HG02623 (cell line): Measurements from ENCODE around the gene HRH2.

ENCODE experiments used
- ATAC-seq: cut with Tn5 transposase; IDR thresholded peaks from one replicate; pipeline ENCODE4 v1.9.1; 2021; ENCODE audit warnings: moderate library complexity; ENCODE audit not compliant: unreplicated experiment

The HRH2 gene

DNA sequence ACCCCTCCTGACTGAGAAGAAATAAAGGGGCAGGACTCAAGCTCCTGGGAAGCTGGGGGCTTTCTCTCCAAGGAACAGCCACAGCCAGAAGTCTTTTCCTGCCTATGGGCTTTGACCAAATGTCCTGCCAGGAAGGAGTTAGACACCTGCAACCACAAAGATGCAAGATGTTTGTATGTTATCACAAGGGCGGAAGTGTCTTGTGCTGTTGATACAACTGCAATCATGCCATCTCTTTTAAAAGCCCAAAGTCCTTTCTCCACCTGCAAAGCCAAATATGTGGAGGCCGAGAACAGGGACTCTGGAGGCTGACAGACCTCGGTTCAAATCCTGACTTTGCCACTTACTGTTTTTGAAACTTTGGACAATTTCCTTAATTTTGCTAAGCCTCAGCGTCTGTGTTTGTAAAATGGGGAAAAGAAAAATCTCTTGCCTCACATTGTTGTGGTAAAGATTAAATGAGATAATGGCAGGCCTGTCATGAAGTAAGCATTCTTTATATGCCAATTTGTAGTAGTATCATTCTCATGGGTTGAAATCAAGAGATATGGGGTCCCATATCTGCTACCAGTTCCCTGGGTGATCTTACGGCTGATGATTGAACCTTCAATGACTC lies 17.0 kb downstream of the HRH2 start:
- ATAC-seq, result no peak

DNA sequence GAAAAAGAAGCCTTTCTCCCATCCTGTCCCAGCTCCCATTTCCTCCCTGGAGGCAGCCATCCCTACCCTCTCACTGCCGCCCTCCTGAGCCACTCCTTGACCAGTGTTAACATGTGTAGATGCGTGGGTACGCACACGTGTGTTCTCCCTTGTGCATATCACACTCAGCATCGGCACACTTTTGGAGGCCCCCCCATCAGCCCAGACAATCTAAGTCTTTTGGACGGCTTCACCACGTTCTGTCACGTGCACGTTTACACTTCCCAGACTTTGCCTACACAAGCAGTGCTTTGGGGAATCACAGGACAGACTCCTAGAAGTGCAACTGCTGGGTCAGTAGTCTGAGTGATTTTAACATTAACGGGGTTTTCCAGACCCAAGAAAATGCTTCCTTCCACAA lies 18.0 kb downstream of the HRH2 start:
- no peak for ATAC-seq

DNA sequence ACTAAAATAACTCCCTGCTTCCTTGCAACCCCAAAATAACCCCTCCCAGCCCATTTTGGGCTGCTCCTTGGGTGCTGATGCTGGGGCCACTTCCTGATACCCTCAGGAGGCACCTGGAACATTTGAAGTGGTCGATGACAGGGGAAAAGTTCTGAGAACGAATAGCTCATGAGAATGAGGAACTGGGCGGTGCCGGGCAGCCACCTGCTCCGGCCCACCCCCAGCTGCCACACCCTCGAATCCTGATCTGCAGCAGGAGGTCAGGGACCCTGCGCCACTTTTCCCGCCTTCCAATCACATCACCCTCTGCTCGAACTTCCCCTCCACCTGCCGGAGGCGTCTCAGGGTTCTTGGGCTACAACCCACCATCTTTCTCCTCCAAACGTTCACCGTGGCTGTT lies 19.7 kb downstream of the HRH2 start:
- ATAC-seq, result no peak

DNA sequence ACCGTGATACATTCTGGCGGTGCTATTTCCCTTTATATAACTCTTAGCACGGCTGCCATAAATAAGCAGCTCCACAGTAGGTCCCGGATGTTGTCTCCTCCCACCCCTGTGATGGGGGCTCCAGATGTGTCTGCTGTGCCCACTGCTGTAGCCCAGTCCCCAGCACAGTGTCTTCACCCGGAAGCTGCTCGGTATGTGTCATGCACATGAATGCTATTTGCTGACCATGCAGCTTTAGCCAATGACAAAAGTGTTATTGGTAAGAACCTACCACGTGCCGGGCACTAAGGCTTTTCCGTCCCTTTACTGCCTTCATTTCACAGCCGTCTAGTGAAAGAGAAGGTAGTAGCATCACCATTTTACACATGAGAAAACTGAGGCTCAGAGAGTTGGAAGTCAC lies 20.2 kb downstream of the HRH2 start:
- ATAC-seq, result no peak

DNA sequence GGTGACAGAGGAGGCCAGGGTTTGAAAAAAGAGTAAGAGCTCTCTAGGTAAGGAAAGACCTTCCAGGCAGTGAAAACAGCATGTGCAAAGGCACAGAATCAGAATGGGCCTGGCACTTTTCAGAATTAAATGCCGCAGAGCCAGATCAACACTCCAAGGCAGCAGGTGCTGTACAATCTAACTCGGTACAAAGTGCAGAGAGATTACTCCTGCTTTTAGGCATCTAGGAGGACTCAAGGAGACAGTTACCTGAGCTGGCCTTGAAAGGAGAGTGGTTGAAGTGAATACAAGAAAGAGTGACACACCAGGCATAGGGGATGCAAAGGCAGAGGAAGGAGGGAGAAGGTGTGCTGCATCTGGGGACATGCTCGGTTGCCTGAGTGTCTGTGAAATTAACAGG lies 21.5 kb downstream of the HRH2 start:
- ATAC-seq, result no peak

DNA sequence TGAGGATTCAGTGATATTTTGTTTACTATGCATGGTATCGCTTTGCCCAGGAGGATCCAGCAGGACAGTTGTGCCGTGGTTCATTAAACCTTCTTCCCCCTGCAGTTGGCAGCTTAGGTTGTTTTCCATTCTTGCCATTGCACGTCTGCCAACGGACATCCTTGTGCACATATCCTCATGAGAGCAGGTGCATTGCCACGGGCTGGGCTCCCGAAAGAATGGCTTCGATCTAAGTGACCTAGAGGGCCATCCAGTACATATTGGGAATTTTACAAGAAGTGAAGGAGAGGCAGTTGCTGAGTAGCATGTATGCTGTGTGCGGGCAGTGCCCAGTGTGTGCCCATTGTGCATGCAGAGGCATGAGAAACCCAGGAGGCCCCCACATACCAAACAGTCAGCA lies 22.1 kb downstream of the HRH2 start:
- ATAC-seq, result no peak

DNA sequence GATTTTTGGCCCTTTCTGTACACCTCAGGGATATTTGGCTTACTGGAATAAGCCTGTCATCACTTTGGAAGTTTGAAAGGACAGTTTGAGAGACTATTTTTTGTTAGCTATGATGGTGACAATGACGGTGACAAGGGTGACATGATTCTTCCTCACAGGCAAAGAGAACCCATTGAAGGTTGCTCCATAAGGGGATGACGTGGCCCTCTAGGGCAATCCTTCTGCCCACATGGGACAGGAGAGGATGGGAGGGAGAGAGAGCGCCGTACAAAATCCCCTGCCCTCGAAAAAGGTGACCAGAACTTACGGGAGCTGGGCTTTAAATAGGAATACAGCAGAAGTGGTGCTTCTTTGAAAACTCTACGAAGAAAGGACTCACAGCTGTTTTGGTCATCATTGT lies 22.6 kb downstream of the HRH2 start:
- ATAC-seq, result no peak

DNA sequence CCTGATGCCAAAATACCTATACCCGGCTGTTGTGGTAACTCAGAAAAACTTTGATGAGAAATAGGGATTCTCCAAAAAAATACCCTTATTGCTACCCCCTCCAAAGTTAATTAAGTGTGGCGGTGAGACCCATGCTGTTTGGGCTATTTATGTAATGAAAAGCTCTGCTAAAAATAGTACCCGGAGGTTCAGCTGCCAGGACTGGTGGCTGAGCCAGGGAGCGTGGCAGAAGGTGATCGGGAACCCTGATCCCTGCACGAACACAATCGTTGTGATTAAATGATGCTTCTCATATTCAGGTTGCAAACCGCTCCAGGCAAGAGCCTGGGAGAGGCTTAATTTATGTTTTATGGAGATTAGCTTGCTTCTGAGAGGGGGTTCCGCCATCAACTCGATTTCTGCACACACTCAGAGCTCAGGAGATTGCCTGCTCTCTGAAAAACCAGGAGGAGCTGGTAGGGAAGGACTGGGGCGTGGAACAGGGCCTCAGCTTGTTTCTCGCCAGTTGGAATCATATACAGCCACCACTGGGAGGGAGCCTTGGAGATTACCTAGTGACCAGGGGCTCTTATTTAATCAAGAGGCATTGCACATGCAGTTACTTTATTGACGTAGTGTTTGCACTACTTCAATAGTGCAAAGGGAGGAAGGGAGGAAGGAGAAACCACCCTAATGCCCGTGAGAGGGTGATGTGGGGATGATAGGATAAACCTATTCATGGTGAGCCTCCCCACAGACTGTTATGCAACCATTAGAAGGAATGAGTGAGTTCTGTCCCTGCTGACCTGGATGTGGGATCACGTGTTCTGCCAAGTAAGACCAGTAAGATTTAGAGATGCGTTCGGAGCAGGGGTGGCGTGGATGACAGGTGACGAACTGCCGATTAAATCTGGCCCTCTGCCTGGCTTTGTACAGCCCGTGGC lies 23.4 kb downstream of the HRH2 start:
- no peak for ATAC-seq

DNA sequence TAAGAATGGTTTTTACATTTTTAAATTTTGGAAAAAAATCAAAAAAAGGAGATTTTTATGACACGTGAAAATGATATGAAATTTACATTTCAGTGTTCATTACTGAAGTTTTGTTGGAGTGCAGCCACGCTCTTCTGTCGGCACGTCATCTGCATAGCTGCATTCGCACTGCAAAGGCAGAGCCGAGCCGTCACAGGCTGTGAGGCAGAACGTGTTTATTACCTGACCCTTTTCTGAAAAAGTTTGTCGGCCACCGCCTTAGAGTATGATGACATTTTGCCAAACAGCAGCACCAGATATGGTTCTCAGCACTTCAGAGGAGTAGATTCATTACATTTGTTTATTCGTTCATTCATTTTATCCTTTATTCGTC lies 24.1 kb downstream of the HRH2 start:
- ATAC-seq, result no peak

DNA sequence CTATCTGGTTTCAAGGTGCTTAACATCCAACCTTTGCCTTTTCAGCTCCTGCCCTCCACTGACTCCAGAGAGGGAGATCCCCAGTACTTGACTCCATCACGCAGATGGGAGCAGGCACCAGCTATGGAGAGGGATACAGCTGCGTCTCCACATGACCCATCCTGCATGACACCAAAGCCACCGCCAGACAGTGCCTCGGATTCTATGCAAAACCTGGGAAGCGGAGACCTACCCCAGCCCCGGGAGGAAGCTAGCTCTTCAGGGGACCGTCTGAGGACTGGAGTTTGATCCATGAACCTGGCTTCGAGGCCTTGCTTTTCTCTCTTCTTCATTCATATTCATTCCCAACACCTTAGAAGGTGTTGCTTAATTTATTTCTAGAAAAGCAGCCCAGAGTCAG lies 24.8 kb downstream of the HRH2 start:
- no peak for ATAC-seq

DNA sequence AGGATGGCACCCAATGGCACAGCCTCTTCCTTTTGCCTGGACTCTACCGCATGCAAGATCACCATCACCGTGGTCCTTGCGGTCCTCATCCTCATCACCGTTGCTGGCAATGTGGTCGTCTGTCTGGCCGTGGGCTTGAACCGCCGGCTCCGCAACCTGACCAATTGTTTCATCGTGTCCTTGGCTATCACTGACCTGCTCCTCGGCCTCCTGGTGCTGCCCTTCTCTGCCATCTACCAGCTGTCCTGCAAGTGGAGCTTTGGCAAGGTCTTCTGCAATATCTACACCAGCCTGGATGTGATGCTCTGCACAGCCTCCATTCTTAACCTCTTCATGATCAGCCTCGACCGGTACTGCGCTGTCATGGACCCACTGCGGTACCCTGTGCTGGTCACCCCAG lies 25.4 kb downstream of the HRH2 start:
- ATAC-seq, result no peak

DNA sequence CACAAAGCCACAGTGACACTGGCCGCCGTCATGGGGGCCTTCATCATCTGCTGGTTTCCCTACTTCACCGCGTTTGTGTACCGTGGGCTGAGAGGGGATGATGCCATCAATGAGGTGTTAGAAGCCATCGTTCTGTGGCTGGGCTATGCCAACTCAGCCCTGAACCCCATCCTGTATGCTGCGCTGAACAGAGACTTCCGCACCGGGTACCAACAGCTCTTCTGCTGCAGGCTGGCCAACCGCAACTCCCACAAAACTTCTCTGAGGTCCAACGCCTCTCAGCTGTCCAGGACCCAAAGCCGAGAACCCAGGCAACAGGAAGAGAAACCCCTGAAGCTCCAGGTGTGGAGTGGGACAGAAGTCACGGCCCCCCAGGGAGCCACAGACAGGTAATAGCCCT lies 26.1 kb downstream of the HRH2 start:
- ATAC-seq, result no peak

DNA sequence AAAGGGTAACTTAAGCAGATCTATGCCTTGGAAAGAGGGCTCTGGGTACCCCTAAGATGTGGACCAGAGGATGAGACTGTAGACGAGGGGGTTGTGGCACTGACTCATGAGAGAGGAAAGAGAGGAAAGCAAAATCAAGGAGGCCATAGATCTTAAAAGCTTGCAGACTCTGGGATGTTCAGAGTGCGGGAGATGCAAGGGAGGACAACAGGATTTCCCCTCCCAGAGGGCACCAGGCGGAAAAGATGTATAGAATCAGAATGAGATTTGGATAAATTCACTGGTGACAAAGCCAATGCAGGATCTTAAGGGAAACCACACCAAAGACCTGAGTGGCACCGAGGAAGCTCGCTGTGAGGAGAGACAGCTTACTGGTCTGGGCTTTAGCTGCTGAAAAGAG lies 27.1 kb downstream of the HRH2 start:
- no peak for ATAC-seq

DNA sequence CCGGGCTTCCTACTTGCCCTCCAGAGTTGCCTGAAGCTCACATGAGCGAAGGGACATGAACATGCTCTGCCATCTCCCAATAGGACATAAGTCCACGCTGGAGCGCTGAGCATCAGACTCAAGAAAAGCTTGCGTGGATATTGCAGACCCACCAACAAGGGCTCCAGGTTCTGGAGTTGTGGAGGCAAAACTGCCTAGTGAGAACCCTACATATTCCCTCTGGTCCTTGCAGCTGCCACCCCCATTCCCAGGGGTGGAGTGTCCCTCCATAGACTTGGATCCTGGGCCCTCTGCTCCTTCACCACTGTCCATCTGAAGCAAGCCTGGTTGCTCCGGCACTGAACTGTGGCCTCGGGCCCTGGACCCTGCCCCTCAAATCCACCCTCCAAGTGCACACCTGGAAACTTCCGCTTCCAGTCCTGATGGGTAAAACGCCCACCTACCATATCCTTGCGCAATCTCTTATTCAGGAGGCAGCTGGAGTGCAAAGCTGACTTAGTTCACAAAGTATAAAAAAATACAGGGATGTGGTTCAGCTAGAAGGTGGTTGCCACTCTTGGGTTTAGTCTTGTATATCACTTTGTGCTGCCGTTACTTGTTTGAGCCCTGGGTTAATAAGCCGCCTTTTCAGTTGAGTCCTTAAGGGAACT lies 28.0 kb downstream of the HRH2 start:
- ATAC-seq, result no peak

DNA sequence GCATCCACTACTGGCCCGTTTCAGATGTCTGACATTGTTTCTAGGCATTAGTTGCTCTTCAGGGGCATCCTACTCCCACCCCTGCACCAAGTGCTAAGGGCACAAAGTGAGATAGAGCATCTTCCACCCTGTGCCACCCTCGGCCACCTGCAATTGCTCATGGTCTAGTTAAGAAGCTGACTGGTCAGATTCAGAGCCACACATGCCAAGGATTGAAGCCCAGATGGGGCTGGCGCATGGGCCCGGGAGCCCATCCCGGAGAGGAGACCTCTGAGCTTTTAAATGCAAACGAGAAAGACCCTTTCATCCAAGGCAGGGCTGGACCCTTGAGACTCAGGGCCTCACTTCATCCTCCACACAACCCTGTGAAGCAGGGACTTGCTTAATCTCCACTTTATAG lies 28.5 kb downstream of the HRH2 start:
- no peak for ATAC-seq

DNA sequence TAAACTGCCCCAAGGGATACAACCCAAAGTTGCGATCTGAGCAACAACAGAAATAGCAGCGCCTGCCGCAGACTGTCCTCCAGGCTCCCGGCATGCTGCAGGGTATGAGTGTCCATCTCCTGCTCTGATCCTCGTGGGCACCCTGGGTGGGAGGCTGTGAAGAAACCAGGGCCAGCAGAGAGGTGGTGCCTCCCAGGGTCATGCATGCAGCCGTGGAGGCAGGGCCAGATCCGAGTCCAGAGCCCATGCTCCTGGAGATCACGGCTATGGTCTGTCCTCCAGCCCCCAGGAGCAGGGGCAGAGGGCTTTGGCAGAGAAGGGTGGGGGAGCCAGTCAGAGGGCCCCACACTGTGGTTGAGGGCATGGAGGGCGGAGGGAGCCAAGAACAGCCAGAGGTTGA lies 29.0 kb downstream of the HRH2 start:
- ATAC-seq, result no peak

DNA sequence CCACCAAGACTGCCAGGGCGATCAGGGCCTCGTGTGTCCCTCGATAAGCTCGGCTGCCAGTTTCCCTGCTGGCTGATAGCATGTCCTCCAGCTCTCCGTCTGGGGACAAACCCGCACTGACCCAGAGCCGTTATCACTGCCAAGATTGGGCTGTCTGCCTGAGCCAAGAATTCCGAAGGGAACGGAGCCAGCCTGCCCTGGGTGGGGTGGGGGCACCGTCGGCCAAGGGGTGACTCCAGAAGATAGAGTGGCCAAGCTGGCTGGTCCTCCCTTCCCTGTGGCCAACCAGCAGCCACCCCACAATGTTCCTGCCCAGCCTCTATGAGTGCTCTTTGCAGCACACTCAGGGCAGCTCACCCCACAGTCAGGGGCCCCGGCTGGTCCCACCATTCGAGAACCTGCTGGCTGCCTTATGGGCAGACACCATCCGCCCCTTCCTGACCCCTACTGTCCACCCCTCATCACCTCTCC lies 29.4 kb downstream of the HRH2 start:
- no peak for ATAC-seq

DNA sequence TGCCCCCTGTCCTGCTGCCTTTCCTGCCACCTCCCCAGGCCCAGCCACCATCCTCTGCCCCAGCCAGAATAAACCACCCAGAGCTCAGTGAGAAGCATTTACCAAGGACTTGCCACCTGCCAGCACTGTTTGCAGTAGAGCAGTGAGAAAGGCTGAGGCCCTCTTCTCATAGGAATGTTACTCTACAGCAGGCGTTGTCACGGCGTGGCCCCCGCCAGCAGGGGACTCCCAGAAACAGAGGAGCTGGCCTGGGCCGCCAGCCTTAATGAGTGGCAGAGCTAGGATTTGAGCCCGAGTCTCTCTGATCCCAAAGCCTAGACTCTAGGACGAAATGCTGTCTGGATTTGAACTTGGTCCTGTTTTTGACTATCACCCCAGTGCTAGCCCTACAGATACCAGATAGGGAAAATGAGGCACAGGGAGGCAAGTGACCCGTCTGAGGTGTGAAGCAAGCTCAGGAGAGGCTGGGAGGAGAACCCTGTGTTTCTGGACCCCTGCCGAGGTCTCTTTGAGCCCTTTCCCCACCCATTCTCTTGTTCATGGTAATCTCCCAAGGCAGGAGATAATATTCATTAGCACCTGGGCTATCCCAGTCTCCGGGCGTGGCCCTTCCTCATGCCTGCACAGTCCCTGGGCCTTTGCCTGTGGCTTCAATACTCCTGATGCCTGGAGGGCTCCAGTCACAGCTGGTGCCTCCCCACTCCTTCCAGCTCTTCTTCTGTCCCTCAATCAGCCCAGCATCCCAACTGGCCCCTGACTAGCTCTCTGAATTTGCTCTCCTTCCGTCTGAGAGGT lies 30.7 kb downstream of the HRH2 start:
- ATAC-seq, result no peak

DNA sequence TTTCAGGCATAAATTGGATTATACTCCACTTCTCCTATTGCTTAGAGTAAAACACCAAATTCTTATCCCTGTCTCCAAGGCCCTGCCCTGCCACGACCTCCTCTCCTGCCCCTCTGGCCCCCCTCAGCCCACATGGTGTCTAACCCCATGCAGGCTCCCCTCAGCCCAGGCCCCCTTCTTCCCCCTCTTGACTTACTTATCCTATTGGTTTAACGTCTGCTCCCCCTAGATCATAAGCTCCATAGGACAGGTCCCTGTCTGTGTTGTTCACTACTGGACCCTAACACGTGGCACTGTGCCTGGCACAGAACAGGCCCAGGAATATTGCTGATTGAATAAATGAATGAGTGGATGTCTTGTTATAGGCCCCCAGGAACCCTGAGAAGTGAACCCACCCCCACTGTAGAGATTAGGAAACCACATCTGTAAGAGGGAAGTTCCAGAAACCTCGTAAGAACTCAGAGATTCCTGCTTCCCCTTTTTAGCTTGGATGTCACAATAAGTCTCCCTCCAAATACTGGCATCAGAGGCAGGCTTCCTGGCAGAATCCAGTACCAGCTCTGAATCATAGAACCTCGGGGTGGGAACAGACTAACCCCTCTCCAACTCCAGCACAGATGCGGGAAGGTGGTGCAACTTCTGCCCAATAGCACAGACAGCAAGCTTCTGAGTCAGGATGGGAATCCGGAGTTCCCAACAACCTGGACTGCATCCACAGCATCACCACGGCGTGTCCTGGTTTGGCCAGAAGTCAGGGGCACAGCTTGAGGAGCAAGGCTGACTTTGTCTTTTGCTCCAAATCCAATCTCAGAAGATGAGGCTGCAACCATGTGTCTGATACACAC lies 31.5 kb downstream of the HRH2 start:
- no peak for ATAC-seq

DNA sequence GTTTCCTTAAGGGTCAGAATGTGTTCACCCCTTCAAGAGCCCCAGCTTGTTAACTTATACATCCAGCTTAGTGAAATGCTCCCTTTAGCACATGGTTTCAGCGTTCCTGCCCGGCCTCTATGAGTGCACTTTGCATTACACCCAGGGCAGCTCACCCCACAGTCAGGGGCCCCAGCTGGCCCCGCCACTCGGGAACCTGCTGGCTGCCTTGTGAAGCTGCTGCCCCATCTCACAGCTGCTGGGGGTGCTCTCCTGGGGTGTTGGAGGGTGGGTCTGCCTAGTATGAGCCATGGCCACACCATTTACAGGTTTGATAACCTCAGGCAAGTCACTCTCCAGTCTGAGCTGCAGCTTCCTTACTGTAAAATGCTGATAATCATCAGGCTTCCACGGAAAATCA lies 32.2 kb downstream of the HRH2 start:
- no peak for ATAC-seq
